Chondrocyte (in vitro differentiated cells): ENCODE measurements around the gene SPEF1. TPM values are rescaled to one million over a fixed set of nuclear protein-coding genes. Genes with fewer than 3 reads are reported as not detected.

Experiments used
- DNase-seq: peaks from one replicate; pipeline ENCODE4 v3.0.0; 2021; ENCODE audit warnings: mixed read lengths, low spot score
- H3K27ac Mint-ChIP-seq: one replicate; pipeline ENCODE4 v1.8.0; 2021; ENCODE audit warnings: mild to moderate bottlenecking, moderate library complexity, mixed read lengths; ENCODE audit not compliant: unreplicated experiment
- H3K27me3 Mint-ChIP-seq: 2 replicates; pipeline ENCODE4 v1.8.0; 2021; ENCODE audit warnings: low read depth, mixed read lengths
- H3K36me3 Mint-ChIP-seq: 2 replicates; pipeline ENCODE4 v1.8.0; 2021; ENCODE audit warnings: low read depth, mixed read lengths
- H3K4me1 Mint-ChIP-seq: 2 replicates; pipeline ENCODE4 v1.8.0; 2021; ENCODE audit warnings: low read depth, mild to moderate bottlenecking, mixed read lengths
- H3K4me3 Mint-ChIP-seq: one replicate; pipeline ENCODE4 v1.8.0; 2021; ENCODE audit warnings: mild to moderate bottlenecking, moderate library complexity, mixed read lengths; ENCODE audit not compliant: unreplicated experiment
- H3K9me3 Mint-ChIP-seq: 2 replicates; pipeline ENCODE4 v1.8.0; 2021; ENCODE audit warnings: low read depth, mixed read lengths
- CTCF ChIP-seq: fragments of 200-600 bp; sonication (generic); IDR thresholded peaks from 2 replicates; pipeline ENCODE4 v1.5.0; 2021; ENCODE audit warnings: antibody characterized with exemption, mild to moderate bottlenecking, moderate library complexity
- total RNA-seq: library from RNA; stranded (reverse); gene quantifications from 3 replicates; pipeline ENCODE4 v1.2.1, GENCODE V29; 2021

The SPEF1 gene
- total RNA-seq, 1 donor from 2014 or later = 0.12 TPM

GRCh38 chr20:3783068-3783489 lies 1.8 kb upstream of the SPEF1 start:
- TF ChIP-seq CTCF = no peak
- H3K9me3 Mint-ChIP-seq = no peaks in the 10 kb centered on the region
- no peaks in the 10 kb centered on the region for H3K36me3 Mint-ChIP-seq
- H3K27ac Mint-ChIP-seq = peak overlapping the region; percentile 59
- DNase-seq = no peak
- H3K4me1 Mint-ChIP-seq = peaks cover 52% of the 10 kb centered on the region
- H3K4me3 Mint-ChIP-seq = no peak overlapping the region
- no peaks in the 10 kb centered on the region for H3K27me3 Mint-ChIP-seq

DNA sequence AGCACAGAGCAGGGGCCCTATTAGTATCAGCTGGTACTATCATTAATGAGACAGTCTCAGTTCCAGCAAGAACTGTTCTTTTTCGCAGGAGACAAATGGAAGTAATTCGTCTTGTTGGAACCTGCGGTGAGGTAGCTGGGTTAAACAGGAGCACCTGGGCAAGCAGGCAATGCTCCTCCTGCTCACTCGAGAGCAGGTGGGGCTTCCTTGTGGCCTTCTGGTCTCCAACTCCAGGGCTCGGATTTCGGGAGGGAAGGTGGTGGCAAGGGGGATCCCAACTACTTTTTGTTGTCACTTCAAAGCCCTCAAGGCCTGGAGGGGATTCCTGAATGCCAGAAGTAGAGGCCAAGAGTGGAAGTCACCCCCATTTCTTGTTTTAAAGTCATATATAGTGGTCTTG lies 1.3 kb upstream of the SPEF1 start:
- no peak for DNase-seq
- Mint-ChIP-seq H3K4me1 (peaks cover 55% of the 10 kb centered on the region), H3K4me3 (no peak overlapping the region), H3K27me3 (no peaks in the 10 kb centered on the region), H3K36me3 (no peaks in the 10 kb centered on the region), H3K27ac (peak overlapping the region; percentile 36), H3K9me3 (no peaks in the 10 kb centered on the region)
- TF ChIP-seq CTCF = no peak

GRCh38 chr20:3778976-3779375 lies 2.3 kb downstream of the SPEF1 start:
- Mint-ChIP-seq H3K4me1 (peaks cover 39% of the 10 kb centered on the region), H3K9me3 (no peaks in the 10 kb centered on the region), H3K27ac (no peak overlapping the region), H3K4me3 (no peak overlapping the region), H3K27me3 (no peaks in the 10 kb centered on the region), H3K36me3 (no peaks in the 10 kb centered on the region)
- no peak for DNase-seq
- no peak for TF ChIP-seq CTCF

DNA sequence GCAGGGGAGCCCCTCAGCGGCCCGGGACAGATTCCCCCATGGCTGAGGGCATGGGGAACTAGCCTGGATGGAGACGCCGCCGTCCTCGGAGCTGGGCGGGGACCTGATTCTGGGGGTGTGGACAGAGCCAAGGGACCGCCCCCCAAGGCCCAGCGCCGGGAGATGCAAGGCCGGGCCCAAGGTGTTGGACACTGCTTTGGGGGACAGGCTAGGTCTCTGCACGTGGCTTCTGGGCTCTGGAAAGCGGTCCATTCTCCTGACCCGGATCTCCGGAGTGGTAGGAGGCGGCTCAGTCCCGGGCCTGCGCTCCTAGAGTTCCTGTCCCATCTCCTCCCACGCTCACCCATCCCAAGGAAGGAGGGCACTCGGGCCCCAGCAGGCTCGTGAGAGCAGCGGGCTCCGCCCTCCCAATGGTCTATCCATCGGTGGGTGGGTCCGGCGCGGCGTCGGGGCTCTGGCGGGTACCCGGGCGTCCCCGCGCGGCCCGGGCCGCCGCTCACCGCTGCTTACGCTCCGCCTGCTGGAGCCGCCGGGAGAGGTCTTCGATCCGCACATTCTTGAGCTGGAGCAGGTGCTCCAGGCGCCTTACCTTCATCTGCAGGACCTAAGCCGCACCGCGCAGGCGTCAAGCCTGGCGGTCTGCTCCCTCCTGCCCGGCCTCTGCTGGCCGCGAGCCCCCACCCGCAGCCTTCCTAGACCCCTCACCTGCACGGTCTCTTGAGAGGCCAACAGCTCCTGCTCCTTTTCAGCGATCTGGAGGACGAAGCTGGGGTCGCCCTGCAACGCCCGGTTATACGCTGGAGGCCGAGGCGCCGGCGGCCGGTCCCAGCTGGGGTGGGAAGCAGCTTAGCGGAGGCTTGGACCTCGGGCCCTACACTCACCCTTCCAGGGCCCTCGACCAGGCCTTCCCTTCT lies 3.3 kb downstream of the SPEF1 start:
- Mint-ChIP-seq H3K27ac (no peak overlapping the region), H3K36me3 (no peaks in the 10 kb centered on the region), H3K4me1 (peaks cover 31% of the 10 kb centered on the region), H3K27me3 (no peaks in the 10 kb centered on the region), H3K9me3 (no peaks in the 10 kb centered on the region), H3K4me3 (peak overlapping the region; percentile 69)
- TF ChIP-seq CTCF = peak; percentile 39
- no peak for DNase-seq

GRCh38 chr20:3777381-3777715 lies 3.9 kb downstream of the SPEF1 start:
- no peak for TF ChIP-seq CTCF
- no peak overlapping the region for H3K27ac Mint-ChIP-seq
- no peak for DNase-seq
- H3K4me1 Mint-ChIP-seq = peaks cover 25% of the 10 kb centered on the region
- no peaks in the 10 kb centered on the region for H3K36me3 Mint-ChIP-seq
- peak overlapping the region; percentile 69 for H3K4me3 Mint-ChIP-seq
- no peaks in the 10 kb centered on the region for H3K27me3 Mint-ChIP-seq
- no peaks in the 10 kb centered on the region for H3K9me3 Mint-ChIP-seq
